Endodermal cell (in vitro differentiated cells): ENCODE data around the gene CGREF1. TPM values are rescaled to one million over a fixed set of nuclear protein-coding genes. Genes with fewer than 3 reads are reported as not detected.

Experiments used
- DNase-seq: peaks from one replicate; pipeline ENCODE4 v3.0.0-alpha.2; 2017
- H3K27ac ChIP-seq: 2 replicates; pipeline ENCODE4 v1.5.1; 2013; ENCODE audit warnings: mild to moderate bottlenecking, low read depth, low read length, moderate library complexity
- H3K27me3 ChIP-seq: 2 replicates; pipeline ENCODE4 v1.6.1; 2013; ENCODE audit warnings: mild to moderate bottlenecking, low read length, moderate library complexity; ENCODE audit not compliant: insufficient read depth, control insufficient read depth, poor library complexity, severe bottlenecking
- H3K36me3 ChIP-seq: 2 replicates; pipeline ENCODE4 v1.7.0; 2013; ENCODE audit warnings: mild to moderate bottlenecking, low read length, moderate library complexity; ENCODE audit not compliant: control insufficient read depth, insufficient read depth
- H3K4me1 ChIP-seq: one replicate; pipeline ENCODE4 v1.7.0; 2013; ENCODE audit warnings: low read length; ENCODE audit not compliant: control insufficient read depth, insufficient read depth
- H3K4me3 ChIP-seq: 2 replicates; pipeline ENCODE4 v1.5.1; 2013; ENCODE audit warnings: mild to moderate bottlenecking, low read length, moderate library complexity
- H3K9ac ChIP-seq: 2 replicates; pipeline ENCODE4 v1.6.1; 2013; ENCODE audit warnings: mild to moderate bottlenecking, low read length, moderate library complexity; ENCODE audit not compliant: poor library complexity, severe bottlenecking; ENCODE audit errors: extremely low read depth
- H3K9me3 ChIP-seq: 2 replicates; pipeline ENCODE4 v1.6.1; 2013; ENCODE audit warnings: mild to moderate bottlenecking, low read length, moderate library complexity; ENCODE audit not compliant: control insufficient read depth
- H3K27ac Mint-ChIP-seq: 2 replicates; pipeline ENCODE4 v1.8.0; 2020; ENCODE audit warnings: mixed read lengths
- H3K27me3 Mint-ChIP-seq: 2 replicates; pipeline ENCODE4 v1.8.0; 2021; ENCODE audit warnings: mild to moderate bottlenecking, mixed read lengths; ENCODE audit not compliant: insufficient read depth
- H3K36me3 Mint-ChIP-seq: 2 replicates; pipeline ENCODE4 v1.8.0; 2020; ENCODE audit warnings: low read depth, mixed read lengths
- H3K4me1 Mint-ChIP-seq: 2 replicates; pipeline ENCODE4 v1.8.0; 2020; ENCODE audit warnings: mixed read lengths
- H3K4me3 Mint-ChIP-seq: 2 replicates; pipeline ENCODE4 v1.8.0; 2020; ENCODE audit warnings: mild to moderate bottlenecking, moderate library complexity, mixed read lengths
- H3K9me3 Mint-ChIP-seq: 2 replicates; pipeline ENCODE4 v1.8.0; 2020; ENCODE audit warnings: mild to moderate bottlenecking, mixed read lengths
- WGBS, 2 experiments: methylation state at CpG; one replicate each; pipeline versions ENCODE4 v1.1.5 to v1.1.7; 2013; ENCODE audit warnings: missing lambda C conversion rate in 2 of 2, mixed read lengths in 1 of 2; ENCODE audit not compliant: insufficient coverage in 1 of 2, insufficient read length in 1 of 2; 5-methylcytosine and 5-hydroxymethylcytosine counted together
- total RNA-seq, 2 donors: library from RNA; stranded (reverse); fragmentation: NEBNext Ultra II Directional in 1 of 2; extraction: Animal tissue kit (Norgen Biotek cat#: 25700) in 1 of 2; gene quantifications; 2 replicates in 1 of 2; 3 replicates in 1 of 2; pipeline ENCODE4 v1.2.1, GENCODE V29; 2021
- TF ChIP-seq, protein P1 (sequence below): fragments of 200-600 bp; sonication (generic); conservative IDR thresholded peaks from 2 replicates; pipeline ENCODE4 v1.5.0; 2021; ENCODE audit warnings: antibody characterized with exemption, mild to moderate bottlenecking

The CGREF1 gene
- total RNA-seq, 2 donors from 2014 or later: 0.20 to 0.33 TPM

DNA sequence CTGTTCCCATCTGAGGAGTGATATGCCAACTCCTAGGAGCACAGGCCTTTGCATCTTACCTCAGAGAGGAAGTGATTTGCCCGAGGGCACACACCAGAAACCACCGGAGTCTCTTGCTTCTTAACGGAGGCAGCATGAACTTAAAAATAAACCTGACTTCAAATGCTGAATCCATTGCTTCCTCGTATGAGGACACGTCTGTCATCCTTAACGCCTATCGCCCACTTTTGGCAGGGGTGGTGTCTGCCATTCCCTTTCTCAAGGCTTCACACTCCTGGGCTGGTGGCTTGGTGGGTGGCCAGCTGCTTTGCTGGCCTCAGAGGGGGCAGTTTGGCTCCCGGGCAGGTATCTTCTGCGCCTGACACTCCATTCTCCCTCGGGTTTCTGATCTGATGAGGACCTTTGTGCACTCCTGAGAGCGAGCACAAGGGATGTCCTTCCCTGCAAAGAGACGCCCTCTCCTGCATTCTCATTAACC is 16.6 kb upstream of the CGREF1 start:
- Histone ChIP-seq H3K9ac (no peak overlapping the region), H3K27ac (no peak overlapping the region), H3K36me3 (peaks cover 25% of the 10 kb centered on the region), H3K4me3 (no peak overlapping the region), H3K9me3 (no peaks in the 10 kb centered on the region), H3K27me3 (no peaks in the 10 kb centered on the region), H3K4me1 (no peaks in the 10 kb centered on the region)
- peaks cover 20% of the 10 kb centered on the region for H3K36me3 Mint-ChIP-seq
- no peak for DNase-seq
- H3K4me3 Mint-ChIP-seq: peak overlapping the region; percentile 84
- H3K4me1 Mint-ChIP-seq: peaks cover 10% of the 10 kb centered on the region
- 94% methylated on average over 12 of the region's 12 CpGs for WGBS, 2 experiments
- H3K27ac Mint-ChIP-seq: no peak overlapping the region
- TF ChIP-seq, protein P1, sequence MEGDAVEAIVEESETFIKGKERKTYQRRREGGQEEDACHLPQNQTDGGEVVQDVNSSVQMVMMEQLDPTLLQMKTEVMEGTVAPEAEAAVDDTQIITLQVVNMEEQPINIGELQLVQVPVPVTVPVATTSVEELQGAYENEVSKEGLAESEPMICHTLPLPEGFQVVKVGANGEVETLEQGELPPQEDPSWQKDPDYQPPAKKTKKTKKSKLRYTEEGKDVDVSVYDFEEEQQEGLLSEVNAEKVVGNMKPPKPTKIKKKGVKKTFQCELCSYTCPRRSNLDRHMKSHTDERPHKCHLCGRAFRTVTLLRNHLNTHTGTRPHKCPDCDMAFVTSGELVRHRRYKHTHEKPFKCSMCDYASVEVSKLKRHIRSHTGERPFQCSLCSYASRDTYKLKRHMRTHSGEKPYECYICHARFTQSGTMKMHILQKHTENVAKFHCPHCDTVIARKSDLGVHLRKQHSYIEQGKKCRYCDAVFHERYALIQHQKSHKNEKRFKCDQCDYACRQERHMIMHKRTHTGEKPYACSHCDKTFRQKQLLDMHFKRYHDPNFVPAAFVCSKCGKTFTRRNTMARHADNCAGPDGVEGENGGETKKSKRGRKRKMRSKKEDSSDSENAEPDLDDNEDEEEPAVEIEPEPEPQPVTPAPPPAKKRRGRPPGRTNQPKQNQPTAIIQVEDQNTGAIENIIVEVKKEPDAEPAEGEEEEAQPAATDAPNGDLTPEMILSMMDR: no peak
- peaks cover 14% of the 10 kb centered on the region for H3K27me3 Mint-ChIP-seq
- no peaks in the 10 kb centered on the region for H3K9me3 Mint-ChIP-seq

DNA sequence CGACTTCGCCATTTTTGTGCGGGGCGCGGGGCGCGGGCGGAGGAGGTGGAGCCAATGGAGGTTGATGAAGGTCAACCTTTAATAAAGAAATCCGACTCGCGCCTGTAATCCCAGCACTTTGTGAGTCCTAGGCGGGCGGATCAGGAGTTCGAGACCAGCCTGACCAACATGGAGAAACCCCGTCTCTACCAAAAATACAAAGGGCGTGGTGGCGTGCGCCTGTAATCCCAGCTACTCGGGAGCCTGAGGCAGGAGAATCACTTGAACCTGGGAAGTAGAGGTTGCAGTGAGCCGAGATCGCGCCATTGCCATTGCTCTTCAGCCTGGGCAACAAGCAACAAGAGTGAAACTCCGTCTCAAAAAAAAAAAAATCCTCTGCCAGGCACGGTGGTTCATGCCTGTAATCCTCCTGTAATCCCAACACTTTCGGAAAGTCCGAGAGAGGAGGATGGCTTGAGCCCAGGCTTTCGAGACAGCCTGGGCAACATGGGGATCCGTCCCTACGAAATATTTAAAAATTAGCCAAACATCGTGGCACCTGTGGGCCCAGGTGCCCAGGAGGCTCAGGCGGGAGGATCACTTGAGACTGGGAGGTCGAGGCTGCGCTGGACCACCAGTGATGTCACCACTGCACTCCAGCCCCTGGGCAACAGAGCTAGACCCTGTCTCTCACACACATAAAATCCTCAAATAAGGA is 16.0 kb upstream of the CGREF1 start:
- H3K4me3 ChIP-seq: peak overlapping the region; percentile 90
- H3K4me1 ChIP-seq: no peaks in the 10 kb centered on the region
- TF ChIP-seq, protein P1: no peak
- no peak overlapping the region for H3K9ac ChIP-seq
- Mint-ChIP-seq H3K4me1 (peaks cover 10% of the 10 kb centered on the region), H3K9me3 (no peaks in the 10 kb centered on the region), H3K27me3 (peaks cover 13% of the 10 kb centered on the region), H3K4me3 (peak overlapping the region; percentile 84), H3K36me3 (peaks cover 23% of the 10 kb centered on the region), H3K27ac (peak overlapping the region; percentile 82)
- H3K27me3 ChIP-seq: no peaks in the 10 kb centered on the region
- no peak for DNase-seq
- H3K27ac ChIP-seq: no peak overlapping the region
- H3K36me3 ChIP-seq: peaks cover 30% of the 10 kb centered on the region
- no peaks in the 10 kb centered on the region for H3K9me3 ChIP-seq
- WGBS, 2 experiments: 55% methylated on average over 30 to 33 of the region's 33 CpGs

DNA sequence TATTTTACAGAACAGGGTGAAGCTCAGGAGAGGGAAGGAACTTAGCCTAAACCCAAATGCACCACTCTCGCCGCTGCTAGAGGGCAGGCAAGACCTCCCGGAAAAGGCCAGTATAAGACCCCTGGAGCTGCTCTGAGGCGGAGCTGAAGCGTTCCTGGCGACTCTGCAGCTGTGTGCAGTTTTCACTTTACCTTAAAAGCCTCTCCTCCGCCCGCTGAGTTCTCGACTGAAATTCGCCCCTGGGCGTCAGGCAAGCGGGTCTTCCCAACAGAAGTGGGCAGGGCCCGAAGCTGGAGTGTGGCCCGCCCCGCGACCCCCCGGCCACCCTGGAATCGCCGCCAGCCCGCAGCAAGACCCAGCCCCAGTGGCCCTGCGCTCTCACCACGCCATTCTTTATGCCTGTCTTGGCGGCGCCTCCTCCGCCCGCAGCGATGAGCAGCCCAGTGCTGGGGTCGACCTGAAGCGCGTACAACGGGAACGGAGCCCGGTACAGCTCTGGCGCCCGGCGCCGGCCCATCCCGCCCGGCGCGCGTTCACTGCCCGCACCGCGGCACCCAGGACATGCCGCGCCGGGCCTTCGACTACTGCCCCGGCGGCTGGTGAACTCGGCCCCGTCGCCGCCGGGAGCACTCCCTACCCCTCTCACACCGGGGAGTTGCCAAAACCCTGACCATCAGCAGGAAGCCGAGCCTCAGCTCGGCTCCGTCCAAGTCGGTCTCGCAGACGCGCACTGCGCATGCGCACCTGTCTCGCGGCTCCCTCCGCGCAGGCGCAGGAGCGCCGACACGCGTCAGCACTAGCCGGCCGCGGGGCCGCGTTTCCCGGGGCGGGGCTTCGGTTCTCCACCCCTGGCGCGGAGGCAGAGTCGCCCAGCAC is 15.2 kb upstream of the CGREF1 start, which contains the start of gene PREB:
Gene PREB (minus strand): TSS at position 732 of the 876 bp plus-strand sequence. CDS start 215 bp downstream, at position 517.
- Mint-ChIP-seq H3K9me3 (no peaks in the 10 kb centered on the region), H3K4me3 (peak within 1 kb of the TSS; percentile 84), H3K4me1 (peaks cover 10% of the 10 kb centered on the region), H3K27ac (peak within 1 kb of the TSS; percentile 92), H3K36me3 (peaks cover 27% of the 10 kb centered on the region), H3K27me3 (peaks cover 9% of the 10 kb centered on the region)
- H3K36me3 ChIP-seq: peaks cover 30% of the 10 kb centered on the region
- H3K4me3 ChIP-seq: peak within 1 kb of the TSS; percentile 90
- peak within 1 kb of the TSS; percentile 49 for H3K27ac ChIP-seq
- peak; percentile 99 for DNase-seq
- TF ChIP-seq, protein P1: peak; percentile 75
- H3K9me3 ChIP-seq: no peaks in the 10 kb centered on the region
- 0% methylated on average over 39 to 86 of the region's 86 CpGs for WGBS, 2 experiments
- H3K27me3 ChIP-seq: no peaks in the 10 kb centered on the region
- H3K4me1 ChIP-seq: no peaks in the 10 kb centered on the region
- H3K9ac ChIP-seq: peak within 1 kb of the TSS; percentile 80
